ENCODE results near the gene ABI3BP.

DNA sequence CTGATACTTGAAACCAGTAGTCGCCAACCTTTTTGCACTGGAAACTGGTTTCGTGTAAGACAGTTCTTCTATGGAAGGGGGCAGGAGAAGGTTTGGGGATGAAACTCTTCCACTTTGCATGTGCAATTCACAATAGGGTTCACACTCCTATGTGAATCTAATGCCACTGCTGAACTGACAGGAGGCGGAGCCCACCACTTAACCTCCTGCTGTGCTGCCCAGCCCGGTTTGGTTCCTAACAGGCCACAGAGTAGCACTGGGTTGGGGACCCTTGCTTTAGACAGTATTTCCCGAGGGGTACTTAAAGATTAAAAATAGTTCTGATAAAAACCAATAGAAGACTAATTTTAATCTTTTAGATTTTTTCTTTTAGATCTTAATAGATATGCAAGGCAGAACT is 272.8 kb downstream of the ABI3BP start:
- TF ChIP-seq, protein P1, sequence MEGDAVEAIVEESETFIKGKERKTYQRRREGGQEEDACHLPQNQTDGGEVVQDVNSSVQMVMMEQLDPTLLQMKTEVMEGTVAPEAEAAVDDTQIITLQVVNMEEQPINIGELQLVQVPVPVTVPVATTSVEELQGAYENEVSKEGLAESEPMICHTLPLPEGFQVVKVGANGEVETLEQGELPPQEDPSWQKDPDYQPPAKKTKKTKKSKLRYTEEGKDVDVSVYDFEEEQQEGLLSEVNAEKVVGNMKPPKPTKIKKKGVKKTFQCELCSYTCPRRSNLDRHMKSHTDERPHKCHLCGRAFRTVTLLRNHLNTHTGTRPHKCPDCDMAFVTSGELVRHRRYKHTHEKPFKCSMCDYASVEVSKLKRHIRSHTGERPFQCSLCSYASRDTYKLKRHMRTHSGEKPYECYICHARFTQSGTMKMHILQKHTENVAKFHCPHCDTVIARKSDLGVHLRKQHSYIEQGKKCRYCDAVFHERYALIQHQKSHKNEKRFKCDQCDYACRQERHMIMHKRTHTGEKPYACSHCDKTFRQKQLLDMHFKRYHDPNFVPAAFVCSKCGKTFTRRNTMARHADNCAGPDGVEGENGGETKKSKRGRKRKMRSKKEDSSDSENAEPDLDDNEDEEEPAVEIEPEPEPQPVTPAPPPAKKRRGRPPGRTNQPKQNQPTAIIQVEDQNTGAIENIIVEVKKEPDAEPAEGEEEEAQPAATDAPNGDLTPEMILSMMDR (IDR thresholded peaks at IDR 0.05) = no peak
- no peak for TF ChIP-seq POLR2A (IDR thresholded peaks at IDR 0.05)
